T-helper 2 cell treated with Interferon-gamma antibody and Interleukin-4, amounts not matched to agents 5 μg/mL and 100 μg/mL, for 36 hours (primary cell): ENCODE data around the gene GRK1.

Experiments used
- DNase-seq: peaks from one replicate; pipeline ENCODE4 v3.0.0; 2021; ENCODE audit warnings: low spot score
- H3K27ac Mint-ChIP-seq: one replicate; pipeline ENCODE4 v1.8.0; 2021; ENCODE audit warnings: mild to moderate bottlenecking, mixed read lengths
- H3K27me3 Mint-ChIP-seq: one replicate; pipeline ENCODE4 v1.8.0; 2021; ENCODE audit warnings: low read depth, mixed read lengths
- H3K36me3 Mint-ChIP-seq: one replicate; pipeline ENCODE4 v1.8.0; 2021; ENCODE audit warnings: low read depth, mixed read lengths
- H3K4me1 Mint-ChIP-seq: one replicate; pipeline ENCODE4 v1.8.0; 2021; ENCODE audit warnings: low read depth, mixed read lengths
- H3K4me3 Mint-ChIP-seq: one replicate; pipeline ENCODE4 v1.8.0; 2022; ENCODE audit warnings: mild to moderate bottlenecking, moderate library complexity, mixed read lengths
- H3K9me3 Mint-ChIP-seq: one replicate; pipeline ENCODE4 v1.8.0; 2021; ENCODE audit warnings: mixed read lengths

Gene GRK1

DNA sequence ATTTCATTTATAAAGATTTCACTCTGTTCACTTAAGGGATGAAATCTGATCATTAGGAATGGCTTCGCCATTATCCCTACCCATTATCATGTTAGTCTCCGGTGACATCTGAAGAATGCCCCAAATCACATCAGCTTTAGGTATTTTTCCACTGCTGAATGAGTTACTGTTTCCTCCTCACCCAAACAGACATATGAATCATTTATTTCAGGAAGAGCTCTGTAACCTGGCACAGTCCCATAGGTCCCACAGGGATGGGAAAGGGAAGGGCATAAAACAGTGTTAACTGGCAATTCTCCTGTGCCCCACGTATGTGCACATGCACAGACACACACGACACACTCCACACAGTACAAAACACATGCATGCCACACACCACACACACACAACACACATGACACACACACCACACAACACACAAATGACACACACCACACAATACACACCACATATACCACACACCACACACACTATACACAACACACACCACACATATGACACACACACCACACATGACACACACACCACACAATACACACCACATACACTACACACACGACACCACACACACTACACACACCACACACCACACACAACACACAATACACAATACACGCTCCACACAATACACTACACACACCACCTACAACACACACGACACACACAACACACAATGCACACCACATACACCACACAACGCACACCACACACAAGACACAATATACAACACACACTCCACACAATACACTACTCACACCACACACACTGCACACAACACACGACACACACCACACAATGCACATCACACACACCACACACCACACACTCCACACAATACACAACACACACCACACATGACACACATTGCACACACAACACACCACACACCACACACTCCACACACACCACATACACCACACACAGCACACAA is 107.4 kb downstream of the GRK1 start:
- Mint-ChIP-seq H3K27me3 (peaks cover 6% of the 10 kb centered on the region), H3K36me3 (no peaks in the 10 kb centered on the region)
- no peak for DNase-seq

DNA sequence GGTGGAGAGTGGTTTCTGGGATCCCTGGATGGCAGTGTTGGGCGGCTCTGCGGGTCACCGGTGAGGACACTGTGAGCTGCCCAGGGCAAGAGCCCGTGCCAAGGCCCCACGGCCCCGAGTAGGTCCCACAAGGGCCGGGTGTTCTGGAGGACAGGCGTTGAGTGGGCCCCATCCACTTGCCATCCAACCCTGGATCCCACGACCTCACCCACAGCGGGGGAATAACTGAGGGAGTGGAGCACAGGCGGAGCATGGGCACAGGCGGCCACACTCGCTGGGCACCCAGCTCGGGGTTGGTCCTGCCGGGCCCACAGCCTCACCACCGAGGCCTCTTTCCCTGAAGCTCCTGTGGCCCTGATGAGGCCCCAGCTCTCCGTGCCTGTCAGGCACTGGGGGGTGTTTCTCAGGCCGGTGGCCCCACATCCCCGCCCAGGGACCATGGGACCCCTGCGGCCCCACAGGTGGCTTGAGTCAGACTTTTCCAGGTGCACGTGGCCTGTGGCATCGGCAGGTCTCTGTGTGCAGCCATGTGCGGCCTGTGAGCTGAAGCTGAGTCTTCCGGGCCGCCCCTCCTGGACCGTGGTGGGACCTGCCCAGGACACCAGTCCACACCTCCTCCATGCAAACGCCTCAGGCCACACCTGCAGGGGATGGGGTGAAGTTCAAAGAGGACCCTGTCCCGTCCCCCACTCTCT is 108.6 kb downstream of the GRK1 start:
- Mint-ChIP-seq H3K4me3 (no peak overlapping the region), H3K27ac (no peak overlapping the region), H3K4me1 (peaks cover 8% of the 10 kb centered on the region), H3K9me3 (peaks cover 11% of the 10 kb centered on the region), H3K36me3 (no peaks in the 10 kb centered on the region), H3K27me3 (peaks cover 10% of the 10 kb centered on the region)
- DNase-seq: no peak

More for the DNA sequence above, 107.4 kb downstream of the GRK1 start:
- H3K4me1 Mint-ChIP-seq: peaks cover 8% of the 10 kb centered on the region
- no peak overlapping the region for H3K4me3 Mint-ChIP-seq
- peaks cover 11% of the 10 kb centered on the region for H3K9me3 Mint-ChIP-seq
- H3K27ac Mint-ChIP-seq: no peak overlapping the region

DNA sequence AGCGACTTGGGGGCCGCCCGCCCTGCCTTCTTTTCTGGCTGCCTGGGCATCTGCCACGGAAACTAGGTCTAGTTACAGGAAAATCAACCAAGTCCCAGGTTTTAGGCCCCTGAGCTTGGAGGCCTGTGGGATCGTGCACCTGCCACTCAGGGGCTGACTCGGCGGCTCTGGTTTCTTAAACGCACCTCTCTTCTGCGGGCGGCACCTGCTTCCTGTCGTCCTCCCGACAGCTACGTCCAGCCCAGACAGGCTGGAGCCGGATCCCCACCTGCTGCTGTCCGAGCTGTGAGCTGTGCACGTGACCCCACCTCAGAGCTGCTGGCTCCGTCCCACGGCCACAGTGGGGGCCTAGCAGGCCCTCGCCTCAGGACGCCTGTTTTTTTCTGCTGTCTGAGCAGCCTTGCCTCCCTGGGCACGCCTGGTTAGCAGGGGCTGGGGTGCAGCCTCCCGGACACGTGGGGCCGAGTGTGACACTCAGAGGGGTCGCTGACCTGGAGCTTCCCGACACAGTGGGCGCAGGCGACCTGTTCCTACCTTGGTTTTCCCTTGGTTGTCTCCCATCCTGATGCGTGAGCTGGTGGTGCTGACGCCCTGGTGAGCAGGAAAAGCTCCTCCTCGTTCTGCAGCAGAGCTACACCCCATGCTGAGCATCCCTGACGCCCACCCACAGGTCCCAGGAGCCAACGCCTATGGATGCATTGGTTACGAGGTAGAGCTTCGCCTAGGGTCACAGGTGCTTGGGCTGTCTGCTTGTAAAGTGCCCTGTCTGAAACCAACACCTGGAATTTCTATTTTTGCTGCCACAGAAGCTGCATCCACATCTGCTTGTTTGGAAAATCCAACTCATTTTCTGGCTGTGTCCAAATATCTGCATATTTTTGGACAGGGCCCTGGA is 109.5 kb downstream of the GRK1 start:
- DNase-seq: no peak
- H3K36me3 Mint-ChIP-seq: no peaks in the 10 kb centered on the region
- no peak overlapping the region for H3K4me3 Mint-ChIP-seq
- no peak overlapping the region for H3K27ac Mint-ChIP-seq
- H3K4me1 Mint-ChIP-seq: peaks cover 8% of the 10 kb centered on the region
- H3K27me3 Mint-ChIP-seq: peaks cover 13% of the 10 kb centered on the region
- peaks cover 11% of the 10 kb centered on the region for H3K9me3 Mint-ChIP-seq

DNA sequence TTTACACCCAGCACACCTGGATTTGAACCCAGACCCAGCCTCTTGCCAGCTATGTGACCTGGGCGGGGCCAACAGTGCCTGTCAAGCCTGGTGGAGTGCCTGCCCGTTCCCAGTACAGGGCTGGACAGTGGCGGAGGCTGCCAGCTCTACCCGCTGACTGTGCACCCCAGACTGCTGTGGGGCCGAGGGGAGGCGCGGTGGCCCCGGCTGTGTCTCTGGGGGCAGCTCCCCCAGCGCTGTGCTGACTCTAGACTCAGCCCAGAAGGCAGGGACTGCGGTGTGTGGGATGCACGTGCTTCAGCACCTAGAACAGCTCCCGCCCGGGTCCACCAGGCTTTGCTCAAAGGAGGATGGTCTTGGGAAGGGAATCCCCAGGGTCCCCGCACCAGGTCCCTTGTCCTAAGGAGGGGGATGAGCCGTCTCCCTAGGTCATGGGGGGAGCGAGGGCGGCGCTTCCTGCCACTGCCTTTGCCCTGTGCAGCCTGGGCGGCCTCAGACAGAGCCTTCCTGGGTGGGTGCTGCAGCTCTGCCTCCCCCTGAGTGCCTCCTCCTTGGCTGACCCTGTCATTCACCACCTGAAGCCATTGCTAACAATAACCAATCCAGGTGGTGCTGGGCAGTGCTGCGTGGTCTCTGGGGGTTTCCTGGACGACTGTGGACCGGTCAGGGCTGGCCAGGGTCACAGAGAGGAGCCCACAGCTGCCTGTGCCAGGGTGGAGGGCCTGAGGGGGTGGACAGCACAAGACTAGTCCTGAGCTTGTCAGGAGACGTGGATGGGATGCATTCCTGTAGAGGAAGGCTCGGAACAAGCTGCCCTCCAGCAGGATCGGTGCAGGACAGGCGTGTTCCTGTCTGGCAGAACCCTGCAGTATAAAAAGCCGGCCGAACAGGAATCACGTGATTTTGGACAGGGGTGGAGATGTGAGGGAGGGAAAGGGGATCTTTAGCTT is 110.6 kb downstream of the GRK1 start:
- Mint-ChIP-seq H3K36me3 (no peaks in the 10 kb centered on the region), H3K27me3 (peaks cover 13% of the 10 kb centered on the region), H3K4me3 (no peak overlapping the region), H3K9me3 (peaks cover 2% of the 10 kb centered on the region), H3K27ac (no peak overlapping the region), H3K4me1 (peaks cover 2% of the 10 kb centered on the region)
- no peak for DNase-seq

DNA sequence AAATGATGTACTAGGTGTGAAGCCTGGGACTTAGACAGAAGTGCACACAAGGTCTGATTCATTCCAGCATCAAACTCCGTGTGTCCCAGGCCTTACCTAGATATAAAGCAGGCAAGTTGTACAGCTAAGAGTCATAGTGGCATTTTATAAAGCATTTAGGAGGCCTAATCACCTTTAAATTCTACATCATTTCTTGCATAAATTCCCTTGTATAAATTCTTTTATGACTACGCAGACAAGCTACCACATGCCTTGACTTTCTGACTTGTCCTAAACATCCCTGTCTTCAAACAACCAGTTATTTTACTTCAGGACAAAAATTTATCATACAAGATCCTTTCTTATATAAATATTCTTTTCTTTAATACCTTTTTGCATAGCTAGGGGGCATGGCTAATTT is 114.6 kb downstream of the GRK1 start:
- no peak for DNase-seq
- Mint-ChIP-seq H3K36me3 (no peaks in the 10 kb centered on the region), H3K27me3 (peaks cover 19% of the 10 kb centered on the region), H3K9me3 (no peaks in the 10 kb centered on the region), H3K4me3 (no peak overlapping the region), H3K4me1 (no peaks in the 10 kb centered on the region), H3K27ac (no peak overlapping the region)

DNA sequence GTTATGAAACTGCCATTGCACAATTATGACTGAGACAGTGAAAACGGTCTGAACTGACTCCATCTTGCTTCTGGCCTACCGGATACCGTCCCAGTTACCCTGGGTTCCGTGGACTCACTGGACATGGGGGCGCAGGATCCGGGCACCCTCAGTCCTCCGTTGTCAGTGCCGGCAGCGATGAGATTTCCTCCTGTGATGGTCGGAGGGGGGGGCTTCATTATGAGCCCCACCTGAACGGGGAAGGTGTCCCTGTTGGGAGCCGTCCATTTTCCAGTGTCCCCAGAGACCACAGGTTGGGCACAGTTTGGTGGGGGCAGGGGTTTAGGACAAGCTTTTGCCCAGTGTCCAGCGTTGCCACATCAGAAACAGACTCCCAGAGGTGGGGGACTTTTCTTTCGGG is 115.5 kb downstream of the GRK1 start:
- H3K27me3 Mint-ChIP-seq: peaks cover 19% of the 10 kb centered on the region
- H3K4me3 Mint-ChIP-seq: no peak overlapping the region
- H3K36me3 Mint-ChIP-seq: no peaks in the 10 kb centered on the region
- DNase-seq: no peak
- H3K27ac Mint-ChIP-seq: no peak overlapping the region
- no peaks in the 10 kb centered on the region for H3K4me1 Mint-ChIP-seq
- H3K9me3 Mint-ChIP-seq: no peaks in the 10 kb centered on the region

DNA sequence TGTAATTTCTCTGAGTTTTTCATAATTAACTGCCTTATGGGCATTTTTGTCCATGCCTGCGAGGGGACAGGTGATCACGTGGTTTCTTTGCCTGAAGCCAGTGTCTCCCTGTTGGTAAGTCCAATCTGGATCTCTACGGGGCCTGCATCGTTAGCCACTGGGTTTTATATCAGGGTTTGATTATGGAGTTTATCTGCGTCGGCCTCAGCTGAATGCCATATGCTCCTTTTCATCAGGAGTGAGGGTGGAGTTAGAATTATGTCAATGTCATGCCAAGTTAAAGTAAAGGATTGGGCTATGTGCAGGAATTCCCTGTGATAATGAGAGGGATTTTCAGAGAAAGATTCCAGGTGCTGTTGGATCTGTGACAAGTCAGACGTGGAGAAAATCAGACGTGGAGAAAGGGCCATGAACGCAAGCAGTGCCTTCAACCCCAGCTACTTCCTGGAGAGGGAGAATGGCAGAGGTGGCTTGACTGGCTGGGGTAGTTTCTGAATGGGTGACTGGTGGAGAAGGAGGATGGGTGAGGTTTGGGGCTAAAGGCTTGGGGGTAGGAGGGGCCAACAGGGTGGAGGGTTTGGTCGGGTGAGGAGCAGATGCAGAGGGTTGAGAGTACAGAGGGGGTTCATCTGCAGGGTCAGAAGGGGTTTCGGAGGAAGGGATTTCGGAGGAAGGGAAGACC is 116.3 kb downstream of the GRK1 start:
- H3K27me3 Mint-ChIP-seq: peaks cover 19% of the 10 kb centered on the region
- no peaks in the 10 kb centered on the region for H3K36me3 Mint-ChIP-seq
- no peak for DNase-seq
- no peaks in the 10 kb centered on the region for H3K4me1 Mint-ChIP-seq
- no peak overlapping the region for H3K27ac Mint-ChIP-seq
- no peaks in the 10 kb centered on the region for H3K9me3 Mint-ChIP-seq
- no peak overlapping the region for H3K4me3 Mint-ChIP-seq

DNA sequence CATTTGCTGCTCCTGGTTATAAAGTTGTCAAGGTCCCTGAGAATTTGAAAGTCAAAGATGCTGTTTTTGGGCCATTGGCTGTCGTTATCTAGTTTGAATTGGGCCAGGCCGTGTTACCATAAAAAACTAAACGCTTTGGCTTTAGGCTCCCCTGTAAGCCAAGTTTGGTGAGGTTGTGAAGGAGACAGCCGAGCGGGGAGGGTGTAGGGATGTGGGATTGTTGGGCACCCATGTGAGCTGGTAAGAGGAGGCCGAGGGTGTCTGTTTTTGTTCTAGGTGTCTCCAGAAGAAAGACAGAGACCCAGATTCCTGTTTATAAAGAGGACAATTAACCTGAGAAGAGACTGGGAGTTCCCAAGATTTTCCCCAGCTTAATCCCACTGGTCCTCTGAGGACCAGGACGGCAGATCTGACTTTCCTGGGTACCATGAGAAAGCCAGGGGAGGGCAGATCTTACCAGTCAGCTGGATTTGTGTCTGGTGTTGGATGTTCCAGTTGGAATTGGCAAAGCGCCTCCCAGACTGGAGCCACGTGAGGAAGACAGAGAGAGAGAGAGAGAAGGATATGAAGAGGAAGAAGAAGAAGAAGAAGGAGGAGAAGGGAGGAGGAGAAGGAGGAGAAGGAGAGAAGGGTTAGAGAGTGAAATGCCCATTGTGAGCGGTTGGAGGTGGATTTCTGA is 117.1 kb downstream of the GRK1 start:
- DNase-seq: no peak
- Mint-ChIP-seq H3K4me3 (no peak overlapping the region), H3K27ac (no peak overlapping the region), H3K27me3 (peaks cover 16% of the 10 kb centered on the region), H3K36me3 (no peaks in the 10 kb centered on the region), H3K9me3 (no peaks in the 10 kb centered on the region), H3K4me1 (no peaks in the 10 kb centered on the region)

DNA sequence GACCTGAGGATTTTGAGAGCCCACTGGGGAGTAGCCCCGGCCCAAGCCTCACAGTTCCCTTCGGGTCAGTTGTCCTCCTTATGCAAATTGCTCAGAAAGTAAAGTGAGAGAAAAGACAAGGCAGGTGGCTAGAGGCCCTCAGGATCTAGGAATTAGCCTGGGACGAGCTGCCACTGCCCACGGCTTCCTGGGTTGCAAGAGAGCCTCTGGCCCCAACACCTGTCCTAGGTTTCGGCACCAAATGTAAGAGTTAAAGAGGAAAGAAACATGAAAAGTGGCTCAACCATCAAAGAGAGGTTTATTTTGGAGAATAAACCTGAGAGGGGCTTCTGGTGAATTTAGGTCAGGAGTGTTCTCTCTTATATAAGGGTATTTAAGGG is 117.6 kb downstream of the GRK1 start:
- no peaks in the 10 kb centered on the region for H3K36me3 Mint-ChIP-seq
- DNase-seq: no peak
- H3K9me3 Mint-ChIP-seq: no peaks in the 10 kb centered on the region
- no peak overlapping the region for H3K4me3 Mint-ChIP-seq
- peaks cover 13% of the 10 kb centered on the region for H3K27me3 Mint-ChIP-seq
- H3K27ac Mint-ChIP-seq: no peak overlapping the region
- no peaks in the 10 kb centered on the region for H3K4me1 Mint-ChIP-seq

DNA sequence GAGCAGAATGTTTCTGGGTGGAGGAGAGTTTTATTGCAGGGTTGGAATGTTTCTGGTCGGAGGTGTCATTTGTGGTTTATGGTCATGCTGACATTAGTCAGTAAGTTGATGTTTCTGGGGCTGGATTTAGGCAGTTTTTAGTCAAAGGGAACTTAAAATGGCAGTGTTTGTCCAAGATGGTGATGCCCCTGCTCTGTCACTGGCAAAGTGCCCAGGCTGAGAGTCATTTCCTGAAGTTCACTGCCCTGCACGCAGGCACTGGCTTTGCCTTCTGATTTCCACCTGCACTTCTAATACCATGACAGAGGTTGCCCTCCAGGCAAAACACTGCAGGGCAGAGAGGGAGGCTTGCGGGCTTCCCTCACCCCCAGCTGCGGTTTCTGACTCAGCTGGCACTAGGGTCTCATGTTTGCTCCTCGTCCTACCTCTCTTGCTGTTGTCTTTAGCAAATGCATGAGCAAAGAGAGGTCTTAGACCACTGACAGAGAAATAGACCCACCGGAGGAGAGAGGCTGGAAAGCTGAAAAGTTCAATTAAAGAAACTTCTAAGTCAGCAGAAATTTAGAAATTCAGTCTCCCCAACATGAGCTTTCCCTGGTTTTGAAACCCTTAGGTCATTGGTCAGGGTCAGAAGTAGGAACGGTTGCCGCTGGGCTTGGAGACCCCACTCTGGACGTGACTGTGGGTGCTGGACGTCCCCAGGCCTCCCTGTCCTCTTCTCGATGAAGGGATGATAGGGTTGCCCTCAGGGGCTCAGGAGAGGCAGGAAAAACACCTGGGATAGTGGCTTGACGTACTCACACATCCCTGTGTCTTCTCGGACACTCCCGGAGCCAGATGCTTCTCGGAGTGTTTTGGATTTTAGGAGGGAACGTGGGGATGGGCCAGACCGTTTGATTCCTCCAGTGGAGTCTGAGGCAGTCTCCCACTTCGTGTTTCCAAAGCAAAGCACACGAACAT is 118.3 kb downstream of the GRK1 start:
- Mint-ChIP-seq H3K4me3 (no peak overlapping the region), H3K4me1 (no peaks in the 10 kb centered on the region), H3K9me3 (no peaks in the 10 kb centered on the region), H3K27ac (no peak overlapping the region), H3K36me3 (no peaks in the 10 kb centered on the region), H3K27me3 (peaks cover 12% of the 10 kb centered on the region)
- DNase-seq: no peak

DNA sequence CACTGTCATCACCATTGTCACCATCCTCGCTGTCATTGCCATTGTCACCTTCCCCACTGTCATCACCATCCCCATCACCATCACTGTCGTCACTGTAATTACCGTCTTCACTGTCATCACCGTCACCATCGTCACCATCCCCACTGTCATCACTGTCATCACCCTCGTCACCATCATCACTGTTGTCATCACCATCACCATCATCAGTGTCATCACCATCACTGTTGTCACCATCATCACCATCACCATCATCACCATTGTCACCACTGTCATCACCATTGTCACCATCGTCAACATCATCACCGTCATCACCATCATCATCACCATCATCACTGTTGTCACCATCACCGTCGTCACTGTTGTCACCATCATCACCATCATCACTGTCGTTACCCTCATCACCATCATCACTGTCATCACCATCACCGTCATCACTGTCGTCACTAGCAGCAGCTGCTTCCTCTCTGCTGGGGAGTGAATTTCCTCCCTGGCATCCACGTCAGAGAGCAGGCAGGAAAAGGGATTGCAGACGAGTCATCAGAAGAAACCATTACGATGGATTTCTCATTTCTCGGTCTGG is 119.3 kb downstream of the GRK1 start:
- Mint-ChIP-seq H3K4me1 (no peaks in the 10 kb centered on the region), H3K36me3 (no peaks in the 10 kb centered on the region), H3K27me3 (peaks cover 7% of the 10 kb centered on the region), H3K27ac (no peak overlapping the region), H3K9me3 (no peaks in the 10 kb centered on the region), H3K4me3 (no peak overlapping the region)
- no peak for DNase-seq
